NCI-H2227 (cell line): Measurements from ENCODE around the gene AMY1C.
"Not testable (repeated sequence)": the region's sequence is repeated elsewhere in the genome, so short reads cannot be mapped to it uniquely, and the experiment has no call there.

ENCODE experiments used
- DNase-seq: peaks from one replicate; lab custom pipeline; 2025; ENCODE audit not compliant: unreplicated experiment; lab: John Stamatoyannopoulos, UW

The AMY1C gene

GRCh38 chr1:103749598-103749997, at the start of gene AMY1C:
AMY1C (plus strand) TSS chr1:103749898; CDS start chr1:103750470, 572 bp downstream.
- not testable (repeated sequence) for DNase-seq

- DNase-seq, result not testable (repeated sequence)
Measured at GRCh38 chr1:103700669-103701068, 49.0 kb upstream of the AMY1C start.

DNA sequence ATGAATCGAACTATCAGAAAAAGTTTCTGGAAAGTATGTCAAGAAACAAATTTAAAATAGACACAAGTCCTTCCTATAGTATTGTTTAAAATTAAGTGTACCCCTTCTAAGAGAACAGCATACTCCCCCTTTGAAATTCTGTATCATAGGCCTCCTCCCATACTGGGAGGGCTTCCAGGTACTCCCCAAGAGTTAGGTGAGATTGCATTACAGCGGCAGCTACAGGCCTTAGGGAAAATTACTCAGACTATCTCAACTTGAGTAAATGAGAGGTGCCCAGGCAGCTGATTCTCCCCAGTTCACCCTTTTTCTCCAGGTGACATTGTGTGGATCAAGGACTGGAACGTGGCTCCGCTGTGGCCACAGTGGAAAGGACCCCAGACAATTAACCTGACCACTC, 48.4 kb upstream of the AMY1C start:
- DNase-seq, result not testable (repeated sequence)

DNA sequence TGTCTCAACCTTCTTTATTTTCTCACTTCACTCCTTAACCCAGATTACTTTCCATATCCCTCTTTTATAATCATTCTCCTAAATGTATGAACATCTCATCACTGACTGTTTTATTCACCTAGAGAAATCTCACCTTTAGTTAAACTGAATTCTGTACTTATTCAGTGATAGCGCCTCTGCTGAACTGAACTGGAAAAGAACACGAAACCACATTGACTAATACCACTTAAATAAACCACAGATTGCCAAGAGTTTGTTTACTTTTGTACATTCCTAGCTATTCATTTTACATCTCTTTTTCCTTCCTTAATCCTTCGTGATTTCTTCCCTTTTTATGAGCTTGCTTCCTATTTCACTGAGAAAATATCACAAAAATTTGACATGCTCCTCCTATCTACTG, 42.0 kb upstream of the AMY1C start:
- not testable (repeated sequence) for DNase-seq

- not testable (repeated sequence) for DNase-seq
Measured at GRCh38 chr1:103710381-103710780, 39.3 kb upstream of the AMY1C start.

- not testable (repeated sequence) for DNase-seq
Measured at GRCh38 chr1:103717404-103717803, 32.3 kb upstream of the AMY1C start.

- DNase-seq, result not testable (repeated sequence)
Measured at GRCh38 chr1:103721473-103721872, 28.2 kb upstream of the AMY1C start.

DNA sequence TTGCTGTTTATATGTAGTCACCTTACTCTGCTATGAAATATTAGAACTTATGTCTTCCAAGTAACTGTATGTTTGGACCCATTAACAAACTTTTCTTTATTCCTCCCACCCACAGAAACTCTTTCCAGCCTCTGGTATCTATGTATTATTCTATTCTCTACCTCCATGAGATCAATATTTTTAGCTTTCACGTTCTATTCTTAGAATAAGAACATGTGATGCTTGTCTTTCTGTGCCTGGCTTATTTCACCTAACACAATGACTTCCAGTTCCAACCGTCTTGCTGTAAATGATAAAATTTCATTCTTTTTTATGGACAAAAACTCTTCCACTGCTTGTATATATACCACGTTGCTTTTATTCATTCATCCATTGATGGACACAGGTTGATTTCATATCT, 14.4 kb upstream of the AMY1C start:
- not testable (repeated sequence) for DNase-seq

- not testable (repeated sequence) for DNase-seq
Measured at GRCh38 chr1:103738031-103738430, 11.7 kb upstream of the AMY1C start.

- DNase-seq, result not testable (repeated sequence)
Measured at GRCh38 chr1:103744449-103744848, 5.2 kb upstream of the AMY1C start.

DNA sequence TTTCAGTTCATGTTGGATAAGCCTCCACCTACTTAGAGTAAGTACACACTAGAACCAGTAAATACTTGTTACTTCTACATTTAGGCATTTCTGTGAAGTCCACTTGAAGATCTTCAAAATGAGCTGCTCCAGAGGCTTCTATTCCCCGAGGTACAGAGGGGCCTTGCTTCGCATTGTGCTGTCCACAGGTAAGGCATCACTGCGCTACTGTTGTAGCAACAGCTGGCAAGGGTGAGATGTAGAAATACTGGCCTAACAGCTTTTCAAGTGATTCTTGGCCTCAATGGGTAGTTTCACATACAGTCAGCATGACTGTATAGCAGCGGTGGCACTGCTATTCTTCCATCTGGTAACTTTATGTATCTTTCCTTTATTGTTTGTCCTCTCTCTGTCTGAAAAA, 4.7 kb upstream of the AMY1C start:
- DNase-seq, result not testable (repeated sequence)

- not testable (repeated sequence) for DNase-seq
Measured at GRCh38 chr1:103748273-103748672, 1.4 kb upstream of the AMY1C start.

DNA sequence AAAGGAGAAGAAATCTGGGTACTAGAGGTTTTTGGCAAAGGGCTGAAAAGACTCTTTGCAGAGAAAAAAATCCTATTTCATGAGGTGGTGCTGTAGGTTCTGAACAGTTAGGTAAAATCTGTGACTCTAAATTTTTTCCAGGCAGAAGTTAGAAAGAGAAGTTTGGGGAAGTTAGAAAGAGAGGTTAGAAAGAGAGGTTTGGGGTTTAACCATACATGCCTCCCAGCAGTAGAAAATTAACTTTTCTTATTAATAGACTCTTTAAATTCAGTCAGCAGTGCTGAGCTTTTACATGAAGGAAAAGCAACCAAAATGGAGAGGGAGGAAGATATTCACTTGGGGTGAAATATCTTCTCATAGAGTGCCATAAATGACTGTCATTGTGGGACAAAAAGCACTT, 12.2 kb downstream of the AMY1C start:
- DNase-seq, result no peak

- no peak for DNase-seq
Measured at GRCh38 chr1:103779932-103780331, 30.2 kb downstream of the AMY1C start.

DNA sequence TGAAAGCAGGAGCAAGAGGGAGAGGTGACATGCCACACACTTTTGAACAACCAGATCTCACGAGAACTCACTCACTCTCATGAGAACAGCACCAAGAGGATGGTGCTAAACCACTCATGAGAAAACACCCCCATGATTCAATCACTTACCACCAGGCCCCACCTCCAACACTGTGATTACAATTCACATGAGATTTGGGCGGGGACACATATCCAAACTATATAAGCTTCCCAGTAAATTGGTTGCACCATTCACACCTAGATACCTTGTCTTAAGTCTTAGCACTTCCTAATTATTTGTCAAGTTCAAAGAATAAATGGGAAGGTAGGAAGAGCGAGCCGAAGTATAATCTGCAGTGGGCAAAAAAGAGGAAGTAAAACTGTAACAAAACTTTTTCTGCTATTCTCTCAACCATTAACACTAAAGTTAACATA, 34.3 kb downstream of the AMY1C start:
- DNase-seq, result no peak

DNA sequence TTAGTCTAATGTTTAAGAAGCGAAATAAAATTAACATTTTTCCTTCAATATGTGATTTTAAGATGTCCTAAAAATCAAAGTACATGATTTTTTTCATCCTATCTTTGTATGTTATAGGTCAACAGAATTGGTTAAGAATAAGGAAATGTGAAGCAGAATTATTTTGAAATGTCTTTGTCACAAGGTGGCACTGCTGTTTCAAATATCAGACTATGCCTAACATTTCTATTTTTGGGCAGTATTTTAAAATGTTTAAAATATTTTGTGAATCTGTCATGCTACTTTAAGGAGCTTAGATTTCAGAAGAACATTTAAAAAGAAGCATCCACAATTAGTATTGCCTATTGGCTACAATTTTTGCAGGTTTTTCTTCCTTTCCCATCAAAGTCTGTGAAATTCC, 38.7 kb downstream of the AMY1C start:
- no peak for DNase-seq

DNA sequence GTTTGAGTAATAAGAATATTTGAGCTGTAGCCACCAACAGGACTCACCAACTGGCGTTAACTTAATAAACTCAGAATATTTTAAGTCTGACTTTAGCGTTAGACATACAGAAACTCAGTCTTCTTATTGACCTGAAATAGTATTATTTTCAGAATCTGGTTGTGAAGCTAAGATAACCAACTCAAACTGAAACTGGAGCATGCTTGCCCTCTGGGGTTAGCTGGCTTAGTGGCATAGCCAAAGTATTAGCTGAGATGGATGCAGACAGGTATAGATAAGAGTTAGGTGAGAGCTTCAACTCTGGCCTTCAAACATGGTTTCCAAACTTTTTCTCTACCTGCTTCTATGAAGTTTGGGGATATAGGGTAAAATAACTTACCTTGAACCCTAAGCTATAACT, 40.5 kb downstream of the AMY1C start:
- no peak for DNase-seq
